PC-9 (cell line): ENCODE results near the gene ANO4.

ENCODE experiments used
- CTCF ChIP-seq: fragments of 200-600 bp; sonication (generic); conservative IDR thresholded peaks from 2 replicates; pipeline ENCODE4 v1.6.1; 2017; ENCODE audit warnings: mixed run types, antibody characterized with exemption, mild to moderate bottlenecking, moderate library complexity
- EZH2 ChIP-seq: fragments of 200-600 bp; sonication (generic); IDR thresholded peaks from 2 replicates; pipeline ENCODE4 v1.8.0; 2017; ENCODE audit warnings: antibody characterized with exemption, low read depth

DNA sequence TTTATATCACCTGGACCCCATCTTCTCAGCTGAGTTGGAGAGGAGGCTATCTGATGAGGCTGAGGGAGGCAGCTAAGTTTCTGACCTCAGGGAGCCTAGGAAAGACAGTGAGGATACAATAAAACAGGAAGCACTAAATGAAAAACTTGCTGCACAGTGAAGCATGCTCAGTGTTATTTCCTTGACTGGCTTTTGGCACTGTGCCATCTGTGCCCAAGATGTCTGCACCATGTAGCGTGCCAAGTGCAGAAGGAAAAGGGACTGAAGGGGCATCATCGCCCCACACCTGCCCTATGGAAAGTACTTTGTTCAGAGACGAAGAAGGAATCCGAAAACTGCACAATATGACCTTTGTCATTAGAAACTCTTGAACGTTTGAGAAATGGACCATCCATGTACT, 102.7 kb downstream of the ANO4 start:
- no peak for TF ChIP-seq CTCF
- TF ChIP-seq EZH2 = no peak
